B cell (primary cell): ENCODE data around the gene AEBP1.

Experiments used
- EZH2 ChIP-seq: IDR thresholded peaks from 2 replicates; pipeline ENCODE4 v1.6.1; 2012; ENCODE audit warnings: borderline replicate concordance, low read depth, mild to moderate bottlenecking, moderate library complexity, low read length; ENCODE audit not compliant: insufficient read depth, poor library complexity, severe bottlenecking
- TF ChIP-seq, protein P1 (sequence below): fragments of 200-600 bp; IDR thresholded peaks from one replicate; pipeline ENCODE4 v1.8.0; 2022; ENCODE audit warnings: antibody characterized with exemption, mild to moderate bottlenecking

GRCh38 chr7:44117801-44118429 is 13.8 kb downstream of the AEBP1 start:
- TF ChIP-seq, protein P1, sequence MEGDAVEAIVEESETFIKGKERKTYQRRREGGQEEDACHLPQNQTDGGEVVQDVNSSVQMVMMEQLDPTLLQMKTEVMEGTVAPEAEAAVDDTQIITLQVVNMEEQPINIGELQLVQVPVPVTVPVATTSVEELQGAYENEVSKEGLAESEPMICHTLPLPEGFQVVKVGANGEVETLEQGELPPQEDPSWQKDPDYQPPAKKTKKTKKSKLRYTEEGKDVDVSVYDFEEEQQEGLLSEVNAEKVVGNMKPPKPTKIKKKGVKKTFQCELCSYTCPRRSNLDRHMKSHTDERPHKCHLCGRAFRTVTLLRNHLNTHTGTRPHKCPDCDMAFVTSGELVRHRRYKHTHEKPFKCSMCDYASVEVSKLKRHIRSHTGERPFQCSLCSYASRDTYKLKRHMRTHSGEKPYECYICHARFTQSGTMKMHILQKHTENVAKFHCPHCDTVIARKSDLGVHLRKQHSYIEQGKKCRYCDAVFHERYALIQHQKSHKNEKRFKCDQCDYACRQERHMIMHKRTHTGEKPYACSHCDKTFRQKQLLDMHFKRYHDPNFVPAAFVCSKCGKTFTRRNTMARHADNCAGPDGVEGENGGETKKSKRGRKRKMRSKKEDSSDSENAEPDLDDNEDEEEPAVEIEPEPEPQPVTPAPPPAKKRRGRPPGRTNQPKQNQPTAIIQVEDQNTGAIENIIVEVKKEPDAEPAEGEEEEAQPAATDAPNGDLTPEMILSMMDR: no peak
- no peak for TF ChIP-seq EZH2
